GM20000 (cell line): ENCODE results near the gene CHPF.

ENCODE experiments used
- DNase-seq: peaks from one replicate; pipeline ENCODE4 v3.0.0; 2012; ENCODE audit warnings: low spot score
- TF ChIP-seq, protein P1 (sequence below): IDR thresholded peaks from 2 replicates; pipeline ENCODE4 v1.5.1; 2012; ENCODE audit warnings: mild to moderate bottlenecking, control low read depth; ENCODE audit errors: extremely low read depth, missing control alignments

Gene CHPF

DNA sequence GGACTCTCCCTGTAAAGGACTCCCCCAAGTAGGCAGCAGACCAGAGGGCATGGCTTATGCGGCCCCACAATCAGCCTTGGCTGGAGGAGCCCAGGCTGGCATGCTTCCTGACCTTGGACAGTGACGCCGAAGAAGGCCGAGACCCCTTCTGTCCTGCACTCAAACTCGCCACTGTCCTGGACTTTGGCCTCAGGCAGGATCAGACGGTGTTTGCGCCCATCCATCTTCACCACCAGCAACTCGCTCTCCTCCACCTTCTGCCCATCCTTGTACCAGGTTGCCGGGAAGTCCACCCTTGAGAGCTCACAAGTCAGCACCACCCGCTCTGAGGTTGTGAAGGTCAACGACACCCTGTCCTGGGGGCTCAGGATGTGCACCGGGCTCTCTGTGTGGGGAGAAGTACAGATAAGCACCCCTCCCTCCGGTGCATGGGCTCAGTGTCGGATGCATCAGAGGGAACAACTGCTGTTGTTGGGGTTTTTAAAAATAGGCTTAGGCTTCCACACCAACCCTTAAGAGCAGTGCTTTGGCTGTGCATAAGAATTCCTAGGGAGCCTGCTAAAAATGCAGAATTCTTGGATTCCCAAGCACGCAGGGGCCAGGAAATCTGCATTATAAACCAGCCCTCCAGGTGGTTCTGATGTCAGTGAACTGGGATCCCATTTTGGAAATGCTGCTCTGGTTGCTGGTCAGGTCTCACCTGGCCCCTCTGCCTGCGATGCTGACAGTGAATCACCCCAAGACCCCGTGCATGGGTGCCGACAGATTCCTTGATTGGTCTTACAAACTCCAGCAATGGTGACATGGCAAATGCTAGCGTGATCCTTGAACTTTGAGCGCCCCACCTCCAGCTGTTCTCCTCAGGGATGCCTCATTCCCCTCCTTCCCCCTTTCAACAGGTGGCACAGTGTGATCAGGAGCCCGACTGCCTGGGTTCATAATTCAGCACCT, 21.8 kb upstream of the CHPF start:
- DNase-seq: no peak
- TF ChIP-seq, protein P1, sequence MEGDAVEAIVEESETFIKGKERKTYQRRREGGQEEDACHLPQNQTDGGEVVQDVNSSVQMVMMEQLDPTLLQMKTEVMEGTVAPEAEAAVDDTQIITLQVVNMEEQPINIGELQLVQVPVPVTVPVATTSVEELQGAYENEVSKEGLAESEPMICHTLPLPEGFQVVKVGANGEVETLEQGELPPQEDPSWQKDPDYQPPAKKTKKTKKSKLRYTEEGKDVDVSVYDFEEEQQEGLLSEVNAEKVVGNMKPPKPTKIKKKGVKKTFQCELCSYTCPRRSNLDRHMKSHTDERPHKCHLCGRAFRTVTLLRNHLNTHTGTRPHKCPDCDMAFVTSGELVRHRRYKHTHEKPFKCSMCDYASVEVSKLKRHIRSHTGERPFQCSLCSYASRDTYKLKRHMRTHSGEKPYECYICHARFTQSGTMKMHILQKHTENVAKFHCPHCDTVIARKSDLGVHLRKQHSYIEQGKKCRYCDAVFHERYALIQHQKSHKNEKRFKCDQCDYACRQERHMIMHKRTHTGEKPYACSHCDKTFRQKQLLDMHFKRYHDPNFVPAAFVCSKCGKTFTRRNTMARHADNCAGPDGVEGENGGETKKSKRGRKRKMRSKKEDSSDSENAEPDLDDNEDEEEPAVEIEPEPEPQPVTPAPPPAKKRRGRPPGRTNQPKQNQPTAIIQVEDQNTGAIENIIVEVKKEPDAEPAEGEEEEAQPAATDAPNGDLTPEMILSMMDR: no peak

GRCh38 chr2:219563271-219563928, 19.8 kb upstream of the CHPF start:
- DNase-seq: no peak
- TF ChIP-seq, protein P1: no peak

DNA sequence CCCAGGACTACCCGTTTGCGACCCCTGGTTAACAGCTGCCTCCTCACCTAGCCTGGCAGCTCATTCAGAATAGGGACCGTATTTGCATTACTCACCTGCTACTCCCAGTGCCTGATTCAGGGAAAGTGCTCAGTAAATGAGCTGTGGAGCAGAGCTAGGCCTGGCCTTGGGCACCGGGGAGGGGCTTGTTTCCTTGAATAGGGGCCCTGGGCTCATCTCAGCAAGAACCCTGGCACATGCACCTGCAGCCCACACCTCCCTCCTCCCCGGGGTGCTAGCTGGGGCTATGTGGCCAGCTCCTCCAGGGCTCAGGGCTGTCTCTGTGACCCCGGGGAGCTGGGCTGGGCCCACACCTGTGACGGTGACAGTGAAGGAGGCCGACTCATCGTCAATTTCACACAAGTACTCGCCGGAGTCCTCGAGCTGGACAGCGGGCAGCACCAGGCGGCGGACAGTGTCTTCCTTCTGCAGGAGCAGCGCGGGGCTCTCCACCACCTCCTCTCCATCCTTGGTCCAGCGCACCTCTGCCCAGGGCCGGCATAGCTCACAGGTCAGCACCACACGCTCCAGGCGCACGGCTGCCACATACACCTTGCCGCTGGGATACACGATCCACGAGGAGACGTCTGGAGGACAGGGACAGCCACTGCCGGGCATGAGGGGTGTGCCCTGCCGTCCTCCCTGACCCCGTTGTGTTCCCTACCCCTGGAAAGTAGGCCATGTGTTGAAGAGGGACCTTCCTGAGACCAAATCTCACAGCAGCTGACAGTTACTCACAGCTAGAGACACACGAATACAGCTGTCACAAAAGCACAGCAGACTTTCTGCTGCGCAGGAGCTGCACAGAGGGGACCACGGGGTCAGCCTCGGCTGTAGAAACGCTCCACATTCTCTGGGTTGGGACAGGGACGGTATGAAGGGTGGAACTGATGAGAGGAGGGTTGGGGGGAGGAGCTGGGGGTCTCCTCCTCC, 18.7 kb upstream of the CHPF start:
- DNase-seq: no peak

GRCh38 chr2:219561179-219562048, 17.8 kb upstream of the CHPF start:
- no peak for DNase-seq
- TF ChIP-seq, protein P1: no peak

More for the DNA sequence above, 18.7 kb upstream of the CHPF start:
- TF ChIP-seq, protein P1: no peak

DNA sequence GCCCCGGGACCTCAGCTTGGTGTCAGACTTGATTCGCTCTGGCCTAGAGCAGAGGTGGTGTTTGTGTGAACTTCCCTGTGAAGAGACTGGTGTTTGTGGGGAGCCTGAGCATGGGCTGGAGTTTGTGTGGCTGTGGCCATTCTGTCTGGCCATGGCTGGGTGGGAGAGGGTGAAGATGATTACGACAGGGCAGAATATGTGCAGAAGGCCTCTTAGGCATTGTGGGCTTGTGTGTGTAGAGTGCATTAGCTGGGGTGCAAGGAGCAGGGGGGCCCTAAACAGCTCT, 17.2 kb upstream of the CHPF start:
- TF ChIP-seq, protein P1: no peak
- DNase-seq: no peak

DNA sequence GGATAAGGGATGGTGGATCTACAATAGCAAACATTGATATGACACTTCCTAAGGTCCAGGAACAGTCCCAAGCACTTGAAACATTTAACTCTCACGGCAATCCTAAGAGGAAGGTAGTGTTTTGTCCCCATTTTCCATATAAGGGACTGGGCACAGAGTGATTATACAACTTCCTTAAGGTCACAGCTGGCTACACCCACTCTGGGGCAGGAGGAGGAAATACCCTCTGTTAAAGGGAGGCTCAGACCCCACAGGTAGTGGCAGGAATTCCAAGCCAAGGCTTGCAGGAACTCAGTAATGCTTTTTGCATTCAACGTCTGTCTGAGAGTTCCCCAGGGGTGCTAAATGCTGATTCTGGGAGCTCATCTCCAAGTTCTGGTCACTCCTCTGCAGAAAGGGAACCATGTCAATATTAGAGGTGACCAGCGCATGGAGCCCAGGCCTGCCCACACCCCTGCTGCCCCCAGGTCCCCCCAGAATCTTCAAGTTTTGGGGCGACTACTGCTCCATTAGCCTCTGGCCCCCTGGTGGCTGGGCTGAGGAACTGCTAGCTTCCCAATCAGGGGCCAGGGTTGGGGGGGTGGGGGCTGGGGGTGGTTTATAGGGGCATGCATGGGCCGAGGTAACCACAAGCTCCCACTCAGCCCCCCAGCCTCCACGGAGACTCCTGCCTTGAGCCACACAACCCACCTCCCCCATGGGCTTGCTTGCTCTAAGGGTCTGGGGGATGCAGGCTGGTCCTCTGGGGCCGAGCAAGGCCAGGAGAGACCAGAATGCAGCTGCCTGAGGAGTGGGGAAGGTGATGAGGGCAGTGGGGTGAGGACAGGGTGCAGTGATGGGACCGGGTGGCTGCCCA, 16.7 kb upstream of the CHPF start:
- peak; percentile 77 for DNase-seq
- TF ChIP-seq, protein P1: peak; percentile 56
